ENCODE results near the gene CLSTN2.

Gene CLSTN2

GRCh38 chr3:140505213-140505612, 570.2 kb downstream of the CLSTN2 start:
- Histone ChIP-seq H3K4me1 (ENCODE audit: control insufficient read depth, insufficient read depth, low read length, poor library complexity, severe bottlenecking) (no peaks in the 10 kb centered on the region), H3K4me3 (ENCODE audit: insufficient read depth, low read depth, low read length, poor library complexity, severe bottlenecking) (no peak overlapping the region), H3K36me3 (ENCODE audit: control insufficient read depth, insufficient read depth, low read length) (no peaks in the 10 kb centered on the region), H3K27ac (ENCODE audit: insufficient read depth, low read length, poor library complexity, severe bottlenecking) (no peak overlapping the region), H3K9me3 (ENCODE audit: control insufficient read depth, low read length) (no peaks in the 10 kb centered on the region), H3K27me3 (replicated peaks; ENCODE audit: control insufficient read depth, insufficient read depth, low read length, poor library complexity, severe bottlenecking) (no peaks in the 10 kb centered on the region)
- no peak for DNase-seq

- Histone ChIP-seq H3K9me3 (ENCODE audit: control insufficient read depth, low read length) (no peaks in the 10 kb centered on the region), H3K4me3 (ENCODE audit: insufficient read depth, low read depth, low read length, poor library complexity, severe bottlenecking) (no peak overlapping the region), H3K27ac (ENCODE audit: insufficient read depth, low read length, poor library complexity, severe bottlenecking) (no peak overlapping the region), H3K36me3 (ENCODE audit: control insufficient read depth, insufficient read depth, low read length) (no peaks in the 10 kb centered on the region), H3K27me3 (replicated peaks; ENCODE audit: control insufficient read depth, insufficient read depth, low read length, poor library complexity, severe bottlenecking) (no peaks in the 10 kb centered on the region), H3K4me1 (ENCODE audit: control insufficient read depth, insufficient read depth, low read length, poor library complexity, severe bottlenecking) (no peaks in the 10 kb centered on the region)
- DNase-seq = no peak
Measured at GRCh38 chr3:140505876-140506275, 570.9 kb downstream of the CLSTN2 start.

GRCh38 chr3:140508550-140508949, 573.6 kb downstream of the CLSTN2 start:
- Histone ChIP-seq H3K36me3 (ENCODE audit: control insufficient read depth, insufficient read depth, low read length) (no peaks in the 10 kb centered on the region), H3K4me3 (ENCODE audit: insufficient read depth, low read depth, low read length, poor library complexity, severe bottlenecking) (no peak overlapping the region), H3K4me1 (ENCODE audit: control insufficient read depth, insufficient read depth, low read length, poor library complexity, severe bottlenecking) (no peaks in the 10 kb centered on the region), H3K27me3 (replicated peaks; ENCODE audit: control insufficient read depth, insufficient read depth, low read length, poor library complexity, severe bottlenecking) (no peaks in the 10 kb centered on the region), H3K9me3 (ENCODE audit: control insufficient read depth, low read length) (no peaks in the 10 kb centered on the region), H3K27ac (ENCODE audit: insufficient read depth, low read length, poor library complexity, severe bottlenecking) (no peak overlapping the region)
- no peak for DNase-seq

GRCh38 chr3:140509534-140509933, 574.5 kb downstream of the CLSTN2 start:
- DNase-seq = no peak
- no peaks in the 10 kb centered on the region for H3K36me3 ChIP-seq (ENCODE audit: control insufficient read depth, insufficient read depth, low read length)
- H3K9me3 ChIP-seq (ENCODE audit: control insufficient read depth, low read length) = no peaks in the 10 kb centered on the region
- no peaks in the 10 kb centered on the region for H3K27me3 ChIP-seq (replicated peaks; ENCODE audit: control insufficient read depth, insufficient read depth, low read length, poor library complexity, severe bottlenecking)
- H3K4me1 ChIP-seq (ENCODE audit: control insufficient read depth, insufficient read depth, low read length, poor library complexity, severe bottlenecking) = no peaks in the 10 kb centered on the region
- H3K4me3 ChIP-seq (ENCODE audit: insufficient read depth, low read depth, low read length, poor library complexity, severe bottlenecking) = no peak overlapping the region
- H3K27ac ChIP-seq (ENCODE audit: insufficient read depth, low read length, poor library complexity, severe bottlenecking) = no peak overlapping the region

GRCh38 chr3:140510303-140510861, 575.4 kb downstream of the CLSTN2 start:
- Histone ChIP-seq H3K4me1 (ENCODE audit: control insufficient read depth, insufficient read depth, low read length, poor library complexity, severe bottlenecking) (no peaks in the 10 kb centered on the region), H3K9me3 (ENCODE audit: control insufficient read depth, low read length) (no peaks in the 10 kb centered on the region), H3K27ac (ENCODE audit: insufficient read depth, low read length, poor library complexity, severe bottlenecking) (no peak overlapping the region), H3K27me3 (replicated peaks; ENCODE audit: control insufficient read depth, insufficient read depth, low read length, poor library complexity, severe bottlenecking) (no peaks in the 10 kb centered on the region), H3K4me3 (ENCODE audit: insufficient read depth, low read depth, low read length, poor library complexity, severe bottlenecking) (no peak overlapping the region), H3K36me3 (ENCODE audit: control insufficient read depth, insufficient read depth, low read length) (no peaks in the 10 kb centered on the region)
- DNase-seq = no peak

GRCh38 chr3:140521751-140522445, 586.9 kb downstream of the CLSTN2 start:
- Histone ChIP-seq H3K9me3 (ENCODE audit: control insufficient read depth, low read length) (peaks cover 2% of the 10 kb centered on the region), H3K4me1 (ENCODE audit: control insufficient read depth, insufficient read depth, low read length, poor library complexity, severe bottlenecking) (no peaks in the 10 kb centered on the region), H3K4me3 (ENCODE audit: insufficient read depth, low read depth, low read length, poor library complexity, severe bottlenecking) (no peak overlapping the region), H3K27ac (ENCODE audit: insufficient read depth, low read length, poor library complexity, severe bottlenecking) (no peak overlapping the region), H3K36me3 (ENCODE audit: control insufficient read depth, insufficient read depth, low read length) (no peaks in the 10 kb centered on the region), H3K27me3 (replicated peaks; ENCODE audit: control insufficient read depth, insufficient read depth, low read length, poor library complexity, severe bottlenecking) (no peaks in the 10 kb centered on the region)
- DNase-seq = no peak

- H3K27ac ChIP-seq (ENCODE audit: insufficient read depth, low read length, poor library complexity, severe bottlenecking) = no peak overlapping the region
- no peak for DNase-seq
Measured at GRCh38 chr3:140522653-140523380, 587.8 kb downstream of the CLSTN2 start.

GRCh38 chr3:140523600-140523999, 588.6 kb downstream of the CLSTN2 start:
- DNase-seq = no peak
- no peaks in the 10 kb centered on the region for H3K36me3 ChIP-seq (ENCODE audit: control insufficient read depth, insufficient read depth, low read length)
- no peaks in the 10 kb centered on the region for H3K9me3 ChIP-seq (ENCODE audit: control insufficient read depth, low read length)
- H3K4me1 ChIP-seq (ENCODE audit: control insufficient read depth, insufficient read depth, low read length, poor library complexity, severe bottlenecking) = no peaks in the 10 kb centered on the region
- H3K27ac ChIP-seq (ENCODE audit: insufficient read depth, low read length, poor library complexity, severe bottlenecking) = no peak overlapping the region
- no peak overlapping the region for H3K4me3 ChIP-seq (ENCODE audit: insufficient read depth, low read depth, low read length, poor library complexity, severe bottlenecking)
- no peaks in the 10 kb centered on the region for H3K27me3 ChIP-seq (replicated peaks; ENCODE audit: control insufficient read depth, insufficient read depth, low read length, poor library complexity, severe bottlenecking)

More at GRCh38 chr3:140522653-140523380, 587.8 kb downstream of the CLSTN2 start:
- no peaks in the 10 kb centered on the region for H3K4me1 ChIP-seq (ENCODE audit: control insufficient read depth, insufficient read depth, low read length, poor library complexity, severe bottlenecking)
- H3K36me3 ChIP-seq (ENCODE audit: control insufficient read depth, insufficient read depth, low read length) = no peaks in the 10 kb centered on the region
- no peaks in the 10 kb centered on the region for H3K27me3 ChIP-seq (replicated peaks; ENCODE audit: control insufficient read depth, insufficient read depth, low read length, poor library complexity, severe bottlenecking)
- H3K9me3 ChIP-seq (ENCODE audit: control insufficient read depth, low read length) = no peaks in the 10 kb centered on the region
- no peak overlapping the region for H3K4me3 ChIP-seq (ENCODE audit: insufficient read depth, low read depth, low read length, poor library complexity, severe bottlenecking)

GRCh38 chr3:140527156-140527555, 592.2 kb downstream of the CLSTN2 start:
- no peaks in the 10 kb centered on the region for H3K4me1 ChIP-seq (ENCODE audit: control insufficient read depth, insufficient read depth, low read length, poor library complexity, severe bottlenecking)
- H3K4me3 ChIP-seq (ENCODE audit: insufficient read depth, low read depth, low read length, poor library complexity, severe bottlenecking) = no peak overlapping the region
- no peak for DNase-seq
- no peak overlapping the region for H3K27ac ChIP-seq (ENCODE audit: insufficient read depth, low read length, poor library complexity, severe bottlenecking)
- H3K36me3 ChIP-seq (ENCODE audit: control insufficient read depth, insufficient read depth, low read length) = no peaks in the 10 kb centered on the region
- H3K9me3 ChIP-seq (ENCODE audit: control insufficient read depth, low read length) = no peaks in the 10 kb centered on the region
- H3K27me3 ChIP-seq (replicated peaks; ENCODE audit: control insufficient read depth, insufficient read depth, low read length, poor library complexity, severe bottlenecking) = no peaks in the 10 kb centered on the region

- DNase-seq = no peak
- H3K27me3 ChIP-seq (replicated peaks; ENCODE audit: control insufficient read depth, insufficient read depth, low read length, poor library complexity, severe bottlenecking) = no peaks in the 10 kb centered on the region
- H3K4me3 ChIP-seq (ENCODE audit: insufficient read depth, low read depth, low read length, poor library complexity, severe bottlenecking) = no peak overlapping the region
- no peaks in the 10 kb centered on the region for H3K9me3 ChIP-seq (ENCODE audit: control insufficient read depth, low read length)
- H3K36me3 ChIP-seq (ENCODE audit: control insufficient read depth, insufficient read depth, low read length) = no peaks in the 10 kb centered on the region
- H3K27ac ChIP-seq (ENCODE audit: insufficient read depth, low read length, poor library complexity, severe bottlenecking) = no peak overlapping the region
- H3K4me1 ChIP-seq (ENCODE audit: control insufficient read depth, insufficient read depth, low read length, poor library complexity, severe bottlenecking) = no peaks in the 10 kb centered on the region
Measured at GRCh38 chr3:140529096-140529495, 594.1 kb downstream of the CLSTN2 start.
